K562 (cell line): ENCODE measurements around the gene UCKL1. TPM values are rescaled to one million over a fixed set of nuclear protein-coding genes. Genes with fewer than 3 reads are reported as not detected.

Experiments
- C11orf30 ChIP-seq: fragments of 450-650 bp; IDR thresholded peaks from 2 replicates; pipeline ENCODE4 v1.6.1; 2016; ENCODE audit warnings: low read depth, mild to moderate bottlenecking
- CBFA2T3 ChIP-seq: fragments of 450-650 bp; IDR thresholded peaks from 2 replicates; pipeline ENCODE4 v1.6.1; 2017
- CBFB ChIP-seq: sonication (generic); formaldehyde crosslinking; IDR thresholded peaks from 2 replicates; pipeline ENCODE4 v1.4.0; 2020; ENCODE audit warnings: mild to moderate bottlenecking, missing genetic modification reagents
- EP300 ChIP-seq: IDR thresholded peaks from 2 replicates; pipeline ENCODE4 v1.6.1; 2012; ENCODE audit warnings: low read length, improper control_type of control experiment
- ETS1 ChIP-seq: conservative IDR thresholded peaks from 2 replicates; pipeline ENCODE4 v1.6.1; 2011; ENCODE audit warnings: low read depth, mild to moderate bottlenecking, low read length; ENCODE audit not compliant: control insufficient read depth
- HDAC2 ChIP-seq: fragments of 450-650 bp; IDR thresholded peaks from 2 replicates; pipeline ENCODE4 v1.6.1; 2016; ENCODE audit warnings: mild to moderate bottlenecking
- HIVEP1 ChIP-seq: fragments of 250-450 bp; sonication (Bioruptor Pico); IDR thresholded peaks from 2 replicates; pipeline ENCODE4 v1.4.0; 2020; ENCODE audit warnings: mild to moderate bottlenecking
- HOXB6 ChIP-seq: fragments of 250-450 bp; sonication (Bioruptor Pico); IDR thresholded peaks from 2 replicates; pipeline ENCODE4 v1.5.1; 2022; ENCODE audit warnings: mild to moderate bottlenecking, borderline replicate concordance
- JUN ChIP-seq, 2 experiments: sonication (generic) in 1 of 2; formaldehyde crosslinking in 1 of 2; IDR thresholded peaks; 2 replicates each; pipeline versions ENCODE4 v1.6.1 to v1.8.0; 2012 to 2022; ENCODE audit warnings: borderline replicate concordance in 2 of 2, mild to moderate bottlenecking in 2 of 2, improper control_type of control experiment in 1 of 2, low read depth in 1 of 2, low read length in 1 of 2, missing genetic modification reagents in 1 of 2
- MAX ChIP-seq: sonication (generic); formaldehyde crosslinking; IDR thresholded peaks from 2 replicates; pipeline ENCODE4 v1.9.0; 2022; ENCODE audit warnings: mild to moderate bottlenecking, missing genetic modification reagents
- MBD2 ChIP-seq: sonication (generic); IDR thresholded peaks from 2 replicates; pipeline ENCODE4 v1.6.1; 2016; ENCODE audit warnings: low read depth, borderline replicate concordance
- MNT ChIP-seq, 2 experiments: fragments of 450-650 bp; conservative IDR thresholded peaks; 2 replicates each; pipeline ENCODE4 v1.6.1; 2017; ENCODE audit warnings: mild to moderate bottlenecking in 2 of 2, moderate library complexity in 2 of 2
- MXI1 ChIP-seq: IDR thresholded peaks from 2 replicates; pipeline ENCODE4 v1.6.1; 2011; ENCODE audit warnings: low read depth, mild to moderate bottlenecking, improper control_type of control experiment, low read length
- MYNN ChIP-seq, 2 experiments: sonication (generic); formaldehyde crosslinking in 1 of 2; IDR thresholded peaks; 2 replicates each; pipeline versions ENCODE4 v1.5.0 to v1.6.1; 2016 to 2020; ENCODE audit warnings: antibody characterized with exemption in 1 of 2, missing genetic modification reagents in 1 of 2
- NR2F6 ChIP-seq: fragments of 450-650 bp; formaldehyde crosslinking; IDR thresholded peaks from 2 replicates; pipeline ENCODE4 v1.4.0; 2020; ENCODE audit warnings: mild to moderate bottlenecking
- RBFOX2 ChIP-seq: fragments of 200-400 bp; formaldehyde crosslinking; IDR thresholded peaks from 2 replicates; pipeline ENCODE4 v1.6.1; 2017; ENCODE audit warnings: low read depth, mild to moderate bottlenecking, low read length, moderate library complexity
- ZBTB2 ChIP-seq: fragments of 450-650 bp; IDR thresholded peaks from 2 replicates; pipeline ENCODE4 v1.6.1; 2016; ENCODE audit warnings: antibody characterized with exemption
- ZNF511 ChIP-seq: sonication (generic); formaldehyde crosslinking; IDR thresholded peaks from 2 replicates; pipeline ENCODE4 v1.8.0; 2022; ENCODE audit warnings: mild to moderate bottlenecking, missing genetic modification reagents
- polyA plus RNA-seq, 8 experiments: library from polyadenylated mRNA; depleted of rRNA in 4 of 8; stranded (reverse) in 5 of 8; unstranded in 3 of 8; fragments of >200 nt; fragmentation: Nextera tagmentation in 2 of 8; fragmentation: Illumina TruSeq in 1 of 8; extraction: Ambion mirVana in 2 of 8; extraction: Trizol in 1 of 8; gene quantifications; 2 replicates each; pipeline versions ENCODE4 v1.2.1 to v1.2.3, GENCODE V29; 2011 to 2014; ENCODE audit warnings: inconsistent platforms in 1 of 8, missing spikeins in 1 of 8
- total RNA-seq, 7 experiments: library from RNA; depleted of rRNA in 6 of 7; stranded (reverse); fragments of >200 nt in 6 of 7; fragmentation: Illumina TruSeq in 2 of 7; extraction: Trizol in 2 of 7; gene quantifications; 2 replicates each; pipeline versions ENCODE4 v1.2.1 to v1.2.3, GENCODE V29; 2011 to 2021; ENCODE audit warnings: low replicate concordance in 1 of 7
- TF ChIP-seq, protein P1 (sequence below): sonication (generic); formaldehyde crosslinking; IDR thresholded peaks from 2 replicates; pipeline ENCODE4 v1.8.0; 2022; ENCODE audit warnings: missing genetic modification reagents, mild to moderate bottlenecking, moderate library complexity, borderline replicate concordance

UCKL1 gene
- total and polyA plus RNA-seq, 9 of the 15 experiments (the other 6 are each of a cell fraction or from before 2014, with no cell fraction given): 3.1 to 52.8 (median 24.2) TPM

DNA sequence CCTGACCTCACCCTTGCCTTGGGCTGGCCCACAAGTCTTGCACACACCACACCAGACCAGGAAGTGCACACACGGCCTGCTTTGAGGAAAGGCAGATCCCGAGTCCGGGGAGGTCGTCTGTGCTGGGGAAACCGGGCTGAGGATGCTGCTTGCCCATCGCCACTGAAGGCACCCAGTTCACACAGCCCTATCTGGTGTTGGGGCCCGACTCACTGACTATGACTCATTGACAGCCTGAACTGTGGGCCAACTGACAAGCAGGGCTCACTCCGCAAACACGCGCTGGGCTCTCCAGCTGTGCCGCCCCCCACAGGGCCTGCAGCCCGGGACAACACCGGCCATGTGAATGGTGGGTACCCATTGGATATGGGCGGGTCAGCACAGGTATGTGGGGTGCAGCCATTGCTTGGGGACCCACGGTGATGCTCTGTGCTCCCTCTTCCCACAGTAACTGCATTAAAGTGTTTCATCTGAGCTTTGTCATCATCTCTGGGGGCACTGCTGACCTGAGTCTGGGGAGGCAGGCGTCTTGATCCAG is 21.6 kb upstream of the UCKL1 start (continued):
- TF ChIP-seq MNT (conservative IDR thresholded peaks at IDR 0.05): peak; percentile 72 to 81
- no peak for TF ChIP-seq MBD2
- peak; percentile 43; the same call in 1 of the 2 replicates for TF ChIP-seq JUN (IDR thresholded peaks at IDR 0.05; ENCODE audit: borderline replicate concordance, low read depth, low read length)
- 0 out of 2 replicates have a peak, but pooled peaks have one; percentile 29 for TF ChIP-seq JUN (CRISPR knock-in tag; IDR thresholded peaks at IDR 0.05; ENCODE audit: borderline replicate concordance)
- TF ChIP-seq MYNN (IDR thresholded peaks at IDR 0.05): peak; percentile 75
- TF ChIP-seq MYNN (CRISPR knock-in tag; IDR thresholded peaks at IDR 0.05): no peak
- TF ChIP-seq RBFOX2: no peak
- 0 out of 2 replicates have a peak, but pooled peaks have one; percentile 42 for TF ChIP-seq HDAC2
- TF ChIP-seq CBFA2T3: peak; percentile 62
- TF ChIP-seq MAX (CRISPR knock-in tag): peak; percentile 90
- TF ChIP-seq, protein P1, sequence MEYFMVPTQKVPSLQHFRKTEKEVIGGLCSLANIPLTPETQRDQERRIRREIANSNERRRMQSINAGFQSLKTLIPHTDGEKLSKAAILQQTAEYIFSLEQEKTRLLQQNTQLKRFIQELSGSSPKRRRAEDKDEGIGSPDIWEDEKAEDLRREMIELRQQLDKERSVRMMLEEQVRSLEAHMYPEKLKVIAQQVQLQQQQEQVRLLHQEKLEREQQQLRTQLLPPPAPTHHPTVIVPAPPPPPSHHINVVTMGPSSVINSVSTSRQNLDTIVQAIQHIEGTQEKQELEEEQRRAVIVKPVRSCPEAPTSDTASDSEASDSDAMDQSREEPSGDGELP: peak; percentile 94
- 0 out of 2 replicates have a peak, but pooled peaks have one; percentile 47 for TF ChIP-seq MXI1
- no peak for TF ChIP-seq HOXB6 (CRISPR knock-in tag)
- TF ChIP-seq ETS1: peak; percentile 67; the same call in 1 of the 2 replicates
- TF ChIP-seq NR2F6 (CRISPR knock-in tag): no peak
- TF ChIP-seq ZBTB2: 0 out of 2 replicates have a peak, but pooled peaks have one; percentile 29
- no peak for TF ChIP-seq HIVEP1 (CRISPR knock-in tag)
- TF ChIP-seq C11orf30: no peak
- TF ChIP-seq EP300: peak; percentile 33; the same call in 1 of the 2 replicates
- 0 out of 2 replicates have a peak, but pooled peaks have one; percentile 34 for TF ChIP-seq CBFB (CRISPR knock-in tag)
- TF ChIP-seq ZNF511: 0 out of 2 replicates have a peak, but pooled peaks have one; percentile 24
